Caco-2 (cell line): ENCODE results near the gene MRM3. TPM values are rescaled to one million over a fixed set of nuclear protein-coding genes. Genes with fewer than 3 reads are reported as not detected.
"Not testable (repeated sequence)": the region's sequence is repeated elsewhere in the genome, so short reads cannot be mapped to it uniquely, and the experiment has no call there.

Source experiments
- BruUV-seq: library from RNA; stranded (reverse); fragments of 400-500 nt; replicated peaks from 2 replicates; lab custom pipeline; 2021; lab: Mats Ljungman, UMichigan
- CTCF ChIA-PET: fragments of 300-600 bp; sonication (Branson Sonifier 250); formaldehyde crosslinking; loops from one replicate; lab custom pipeline; 2022; ENCODE audit warnings: antibody characterized with exemption; lab: Charles Lee
- POLR2A ChIA-PET: fragments of 300-600 bp; sonication (Branson Sonifier 250); formaldehyde crosslinking; loops from one replicate; lab custom pipeline; 2022; ENCODE audit warnings: antibody characterized with exemption; lab: Charles Lee
- DNase-seq, 2 experiments: peaks; one replicate each; pipeline versions ENCODE4 v3.0.0 to v3.0.0-alpha.2; 2020 to 2022
- H3K27me3 ChIP-seq: replicated peaks from 2 replicates; pipeline ENCODE4 v1.6.0; 2011; ENCODE audit warnings: low read length; ENCODE audit not compliant: control insufficient read depth, insufficient read depth
- H3K36me3 ChIP-seq: 2 replicates; pipeline ENCODE4 v1.5.1; 2011; ENCODE audit warnings: low read length; ENCODE audit not compliant: control insufficient read depth, insufficient read depth
- H3K4me1 ChIP-seq: fragments of 250-450 bp; sonication (Bioruptor Pico); 2 replicates; pipeline ENCODE4 v1.5.1; 2020; ENCODE audit warnings: mild to moderate bottlenecking
- H3K4me3 ChIP-seq: 2 replicates; pipeline ENCODE4 v1.5.1; 2011; ENCODE audit warnings: low read depth, mild to moderate bottlenecking, control low read depth, low read length
- H3K9me3 ChIP-seq: fragments of 250-450 bp; sonication (Bioruptor Pico); 2 replicates; pipeline ENCODE4 v1.5.1; 2020; ENCODE audit warnings: mild to moderate bottlenecking, moderate library complexity
- H3K27ac Mint-ChIP-seq: one replicate; pipeline ENCODE4 v1.8.0; 2022; ENCODE audit warnings: mixed read lengths; ENCODE audit not compliant: unreplicated experiment
- H3K27me3 Mint-ChIP-seq: one replicate; pipeline ENCODE4 v1.8.0; 2022; ENCODE audit warnings: mixed read lengths; ENCODE audit not compliant: insufficient read depth, unreplicated experiment
- H3K36me3 Mint-ChIP-seq: one replicate; pipeline ENCODE4 v1.8.0; 2022; ENCODE audit warnings: mild to moderate bottlenecking, mixed read lengths; ENCODE audit not compliant: insufficient read depth, unreplicated experiment
- H3K4me1 Mint-ChIP-seq: one replicate; pipeline ENCODE4 v1.8.0; 2022; ENCODE audit warnings: low read depth, mixed read lengths; ENCODE audit not compliant: unreplicated experiment
- H3K4me3 Mint-ChIP-seq: one replicate; pipeline ENCODE4 v1.8.0; 2022; ENCODE audit warnings: mild to moderate bottlenecking, moderate library complexity, mixed read lengths; ENCODE audit not compliant: unreplicated experiment
- H3K9me3 Mint-ChIP-seq: one replicate; pipeline ENCODE4 v1.8.0; 2022; ENCODE audit warnings: mixed read lengths; ENCODE audit not compliant: unreplicated experiment
- intact Hi-C: fragments of 100-400 bp; cut with micrococcal nuclease; formaldehyde crosslinking; loops from one replicate; pipeline ENCODE4 v1.10.0; 2022; ENCODE audit not compliant: unreplicated experiment
- total RNA-seq: library from RNA; stranded (reverse); gene quantifications from 2 replicates; pipeline ENCODE4 v1.2.3, GENCODE V29; 2022
- TF ChIP-seq, protein P1 (sequence below), 2 experiments: fragments of 200-600 bp in 1 of 2; IDR thresholded peaks; 1 replicate in 1 of 2; 2 replicates in 1 of 2; pipeline versions ENCODE4 v1.5.1 to v1.8.0; 2011 to 2022; ENCODE audit warnings: antibody characterized with exemption in 1 of 2, control low read depth in 1 of 2, inconsistent platforms in 1 of 2, low read depth in 1 of 2, low read length in 1 of 2, mild to moderate bottlenecking in 1 of 2, moderate library complexity in 1 of 2; ENCODE audit not compliant: insufficient read depth in 1 of 2, severe bottlenecking in 1 of 2, unreplicated experiment in 1 of 2

MRM3 gene
- total RNA-seq, 1 experiment from 2014 or later = 14.1 TPM

GRCh38 chr17:802481-802880, 20.3 kb downstream of the MRM3 start:
- Mint-ChIP-seq H3K27me3 (no peaks in the 10 kb centered on the region), H3K4me3 (no peak overlapping the region), H3K36me3 (peaks cover under 1% of the 10 kb centered on the region), H3K9me3 (no peaks in the 10 kb centered on the region), H3K4me1 (no peaks in the 10 kb centered on the region), H3K27ac (no peak overlapping the region)
- TF ChIP-seq, protein P1, sequence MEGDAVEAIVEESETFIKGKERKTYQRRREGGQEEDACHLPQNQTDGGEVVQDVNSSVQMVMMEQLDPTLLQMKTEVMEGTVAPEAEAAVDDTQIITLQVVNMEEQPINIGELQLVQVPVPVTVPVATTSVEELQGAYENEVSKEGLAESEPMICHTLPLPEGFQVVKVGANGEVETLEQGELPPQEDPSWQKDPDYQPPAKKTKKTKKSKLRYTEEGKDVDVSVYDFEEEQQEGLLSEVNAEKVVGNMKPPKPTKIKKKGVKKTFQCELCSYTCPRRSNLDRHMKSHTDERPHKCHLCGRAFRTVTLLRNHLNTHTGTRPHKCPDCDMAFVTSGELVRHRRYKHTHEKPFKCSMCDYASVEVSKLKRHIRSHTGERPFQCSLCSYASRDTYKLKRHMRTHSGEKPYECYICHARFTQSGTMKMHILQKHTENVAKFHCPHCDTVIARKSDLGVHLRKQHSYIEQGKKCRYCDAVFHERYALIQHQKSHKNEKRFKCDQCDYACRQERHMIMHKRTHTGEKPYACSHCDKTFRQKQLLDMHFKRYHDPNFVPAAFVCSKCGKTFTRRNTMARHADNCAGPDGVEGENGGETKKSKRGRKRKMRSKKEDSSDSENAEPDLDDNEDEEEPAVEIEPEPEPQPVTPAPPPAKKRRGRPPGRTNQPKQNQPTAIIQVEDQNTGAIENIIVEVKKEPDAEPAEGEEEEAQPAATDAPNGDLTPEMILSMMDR (IDR thresholded peaks at IDR 0.05; ENCODE audit: insufficient read depth in 1 of 2, low read depth in 1 of 2, low read length in 1 of 2, severe bottlenecking in 1 of 2, unreplicated experiment in 1 of 2) = no peak
- no TSS peak for BruUV-seq
- no peaks in the 10 kb centered on the region for H3K9me3 ChIP-seq
- H3K36me3 ChIP-seq = no peaks in the 10 kb centered on the region; the same call in 1 of the 2 replicates
- intact Hi-C loops = no loop called here
- H3K4me1 ChIP-seq = no peaks in the 10 kb centered on the region
- no peak for DNase-seq
- no peaks in the 10 kb centered on the region for H3K27me3 ChIP-seq
- no peak overlapping the region for H3K4me3 ChIP-seq
- ChIA-PET POLR2A (no interaction called here), CTCF (no interaction called here)

DNA sequence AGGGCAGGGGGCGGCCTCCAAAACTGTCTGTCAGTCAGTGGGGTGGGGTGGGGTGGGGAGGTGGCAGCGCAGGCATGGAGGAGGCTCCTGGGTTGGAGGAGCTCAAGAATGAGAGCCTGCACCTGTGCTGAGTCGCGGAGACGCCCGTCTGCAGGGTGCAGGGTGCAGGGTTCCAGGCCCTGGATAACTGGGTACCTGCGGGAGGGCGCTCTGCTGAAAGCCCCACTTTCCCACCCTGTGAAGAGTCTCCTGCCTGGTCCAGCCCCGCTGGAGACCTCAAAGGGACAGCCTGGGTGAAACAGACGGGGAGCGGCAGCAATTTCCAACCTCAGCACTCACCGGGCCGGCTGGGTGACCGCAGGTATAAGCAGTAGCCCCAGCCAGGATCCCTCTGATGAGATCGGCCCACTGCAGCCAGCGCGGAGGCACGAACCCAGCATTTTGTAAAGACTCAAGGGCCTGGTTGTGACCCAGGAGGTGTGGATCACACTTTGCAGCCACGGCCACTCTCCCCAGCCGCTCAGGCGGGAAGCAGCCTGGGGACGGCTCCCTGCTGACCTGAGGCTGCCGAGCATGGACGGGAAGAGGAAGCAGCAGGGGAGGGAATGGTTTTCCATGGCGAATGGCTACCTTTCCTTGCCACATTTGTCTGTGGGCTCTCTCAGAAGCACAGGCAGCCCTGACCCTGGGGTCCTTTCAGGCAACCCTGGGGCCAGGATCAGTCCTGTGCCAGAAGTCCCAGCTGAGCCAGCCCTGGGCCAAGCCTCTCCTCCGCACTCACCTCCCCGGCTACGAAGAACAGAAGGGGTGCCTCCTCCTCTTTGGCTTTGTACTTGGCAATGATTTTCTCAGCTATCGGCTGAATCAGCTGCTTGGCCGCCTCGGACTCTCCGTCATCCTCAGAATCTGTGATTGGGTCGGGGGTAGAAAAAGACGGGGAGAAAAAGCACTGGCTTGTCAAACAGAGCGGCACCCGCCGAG, 21.0 kb downstream of the MRM3 start:
- Mint-ChIP-seq H3K27ac (no peak overlapping the region), H3K9me3 (no peaks in the 10 kb centered on the region), H3K4me3 (no peak overlapping the region), H3K27me3 (no peaks in the 10 kb centered on the region), H3K36me3 (no peaks in the 10 kb centered on the region), H3K4me1 (no peaks in the 10 kb centered on the region)
- DNase-seq = no peak
- no TSS peak for BruUV-seq
- H3K36me3 ChIP-seq = no peaks in the 10 kb centered on the region; the same call in 1 of the 2 replicates
- no peaks in the 10 kb centered on the region for H3K9me3 ChIP-seq
- no peak overlapping the region for H3K4me3 ChIP-seq
- TF ChIP-seq, protein P1 (IDR thresholded peaks at IDR 0.05; ENCODE audit: insufficient read depth in 1 of 2, low read depth in 1 of 2, low read length in 1 of 2, severe bottlenecking in 1 of 2, unreplicated experiment in 1 of 2) = no peak
- no peaks in the 10 kb centered on the region for H3K27me3 ChIP-seq
- CTCF ChIA-PET = no interaction called here
- intact Hi-C loops = no loop called here
- POLR2A ChIA-PET = no interaction called here
- no peaks in the 10 kb centered on the region for H3K4me1 ChIP-seq

- peaks cover 10% of the 10 kb centered on the region for H3K36me3 Mint-ChIP-seq
- H3K27ac Mint-ChIP-seq = no peak overlapping the region
- no peaks in the 10 kb centered on the region for H3K4me1 ChIP-seq
- H3K4me1 Mint-ChIP-seq = no peaks in the 10 kb centered on the region
- no peaks in the 10 kb centered on the region for H3K9me3 Mint-ChIP-seq
- H3K4me3 ChIP-seq = no peak overlapping the region
- no peaks in the 10 kb centered on the region for H3K9me3 ChIP-seq
- H3K36me3 ChIP-seq = no peaks in the 10 kb centered on the region; the same call in 1 of the 2 replicates
- no peaks in the 10 kb centered on the region for H3K27me3 Mint-ChIP-seq
- CTCF ChIA-PET = no interaction called here
- no peak overlapping the region for H3K4me3 Mint-ChIP-seq
- no TSS peak for BruUV-seq
- TF ChIP-seq, protein P1 (IDR thresholded peaks at IDR 0.05; ENCODE audit: insufficient read depth in 1 of 2, low read depth in 1 of 2, low read length in 1 of 2, severe bottlenecking in 1 of 2, unreplicated experiment in 1 of 2) = no peak
- no peak for DNase-seq
- POLR2A ChIA-PET = no interaction called here
- H3K27me3 ChIP-seq = no peaks in the 10 kb centered on the region
- intact Hi-C loops = no loop called here
Observed at GRCh38 chr17:804541-805435, 22.6 kb downstream of the MRM3 start.

DNA sequence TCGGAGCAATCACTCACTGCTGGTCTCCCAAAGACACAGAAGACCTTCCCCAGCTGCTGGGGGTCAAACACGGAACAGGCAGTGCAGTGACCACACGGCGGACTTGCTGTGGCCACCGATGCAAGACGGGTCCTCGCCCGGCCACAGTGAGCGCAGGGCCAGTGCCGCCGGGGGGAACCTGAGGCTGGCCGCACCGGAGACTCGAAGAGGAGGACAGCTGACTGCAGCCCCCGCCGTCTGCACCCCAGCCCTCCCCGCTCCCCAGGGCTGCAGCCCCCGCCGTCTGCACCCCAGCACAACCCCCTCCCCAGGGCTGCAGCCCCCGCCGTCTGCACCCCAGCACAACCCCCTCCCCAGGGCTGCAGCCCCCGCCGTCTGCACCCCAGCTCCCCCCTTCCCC, 23.7 kb downstream of the MRM3 start:
- intact Hi-C loops, H3K4me3 Mint-ChIP-seq, H3K4me3 ChIP-seq, H3K4me1 ChIP-seq, H3K27me3 Mint-ChIP-seq, CTCF ChIA-PET, POLR2A ChIA-PET, H3K36me3 ChIP-seq, H3K4me1 Mint-ChIP-seq, H3K27me3 ChIP-seq, H3K9me3 Mint-ChIP-seq, H3K27ac Mint-ChIP-seq, BruUV-seq, DNase-seq, H3K9me3 ChIP-seq: not testable (repeated sequence)
- peaks cover 14% of the 10 kb centered on the region for H3K36me3 Mint-ChIP-seq
